ENCODE results near the gene PAX7. TPM values are rescaled to one million over a fixed set of nuclear protein-coding genes. Genes with fewer than 3 reads are reported as not detected.

The PAX7 gene
- total and polyA plus RNA-seq, 2 of the 4 experiments (the other 2 are of a cell fraction): not detected

- WGBS, 2 experiments (ENCODE audit: extremely low coverage in 2 of 2, insufficient read length in 1 of 2): 0% methylated on average over 2 of the region's 15 CpGs; no CpG with 5 or more reads in 1 of the 2 experiments
- Histone ChIP-seq H3K14ac (replicated peaks; ENCODE audit: low read depth, low read length) (no peak overlapping the region), H3K27ac (ENCODE audit: insufficient read depth, low read length) (no peak overlapping the region), H3K9me3 (ENCODE audit: control insufficient read depth, insufficient read depth, low read length) (no peaks in the 10 kb centered on the region), H2BK20ac (ENCODE audit: low read depth, low read length) (no peak overlapping the region), H3K36me3 (ENCODE audit: control insufficient read depth, insufficient read depth, low read length) (no peaks in the 10 kb centered on the region), H4K20me1 (ENCODE audit: insufficient read depth, low read length) (no peaks in the 10 kb centered on the region), H3K4me3 (ENCODE audit: insufficient read depth, low read depth, low read length) (no peak overlapping the region), H3K9me1 (ENCODE audit: insufficient read depth, low read length) (no peaks in the 10 kb centered on the region), H3K4me1 (ENCODE audit: control insufficient read depth, insufficient read depth, low read length) (no peaks in the 10 kb centered on the region), H3K4me2 (ENCODE audit: low read depth, low read length) (no peak overlapping the region), H2AK5ac (ENCODE audit: low read depth, low read length) (no peak overlapping the region), H2BK5ac (ENCODE audit: low read depth, low read length, poor library complexity, severe bottlenecking) (no peak overlapping the region), H3K23ac (ENCODE audit: low read depth, low read length) (no peak overlapping the region), H3K18ac (ENCODE audit: low read depth, low read length) (no peak overlapping the region), H3K27me3 (ENCODE audit: control insufficient read depth, insufficient read depth, low read length) (peaks cover 88% of the 10 kb centered on the region), H3K4ac (ENCODE audit: low read depth, low read length) (no peak overlapping the region), H4K8ac (ENCODE audit: low read depth in 2 of 2, low read length in 2 of 2) (no peak overlapping the region), H2AFZ (replicated peaks; ENCODE audit: low read length, poor library complexity) (no peak overlapping the region), H2BK120ac (ENCODE audit: low read depth, low read length) (no peak overlapping the region), H2BK15ac (ENCODE audit: low read depth, low read length) (no peak overlapping the region), H4K91ac (ENCODE audit: insufficient read depth, low read depth, low read length) (no peak overlapping the region), H3K56ac (ENCODE audit: extremely low read depth, insufficient read depth, low read length) (no peak overlapping the region), H3K9ac (ENCODE audit: low read depth, low read length) (no peak overlapping the region), H3K79me1 (ENCODE audit: low read depth in 1 of 2, low read length in 2 of 2) (no peaks in the 10 kb centered on the region), H4K5ac (ENCODE audit: low read depth, low read length) (no peak overlapping the region), H2AK9ac (replicated peaks; ENCODE audit: low read depth, low read length, poor library complexity) (no peak overlapping the region)
- CTCF ChIA-PET: interaction anchor here (0.9 kb wide), 1 partner anchor 242 kb away, joined by 3 read pairs; no protein-coding TSS in a partner anchor
- TF ChIP-seq BHLHE40 (IDR thresholded peaks at IDR 0.05; ENCODE audit: low read depth, low read length): no peak
- no peak for TF ChIP-seq CTCF (conservative IDR thresholded peaks at IDR 0.05; ENCODE audit: low read depth, low read length)
- TF ChIP-seq USF2 (IDR thresholded peaks at IDR 0.05; ENCODE audit: low read depth, low read length): no peak
- TF ChIP-seq RCOR1 (IDR thresholded peaks at IDR 0.05; ENCODE audit: insufficient replicate concordance, low read length): no peak
- no peak for TF ChIP-seq RAD21 (IDR thresholded peaks at IDR 0.05; ENCODE audit: low read length)
- no peak for TF ChIP-seq POLR2A (IDR thresholded peaks at IDR 0.05; ENCODE audit: low read depth, low read length)
- TF ChIP-seq MAZ (IDR thresholded peaks at IDR 0.05; ENCODE audit: borderline replicate concordance, low read depth, low read length): no peak
- TF ChIP-seq NFE2L2 (IDR thresholded peaks at IDR 0.05; ENCODE audit: low read depth, low read length): no peak
- BruUV-seq (replicated peaks): no TSS peak
- intact Hi-C loops (cut with micrococcal nuclease): no loop called here
- DNase-seq: no peak
- ATAC-seq (ENCODE audit: low read depth): no peak
- POLR2A ChIA-PET (ENCODE audit: unreplicated experiment): no interaction called here
- in situ Hi-C loops (cut with MboI; ENCODE audit: low sequenced_read_pairs): no loop called here
- dilution Hi-C loops (cut with HindIII; ENCODE audit: low sequenced_read_pairs, unreplicated experiment): no loop called here
These were observed 2.9 kb downstream of the PAX7 start for GRCh38 chr1:18633422-18634155.

All from IMR-90 (cell line).